Pons (tissue), 1 donor: ENCODE results near the gene ANKS1A.

Experiments used
- DNase-seq: peaks from one replicate; pipeline ENCODE4 v3.0.0-alpha.2; 2016; ENCODE audit warnings: low spot score

Gene ANKS1A

GRCh38 chr6:35025232-35026188 lies 136.5 kb downstream of the ANKS1A start:
- DNase-seq = peak; percentile 56

- DNase-seq = no peak
Measured at GRCh38 chr6:35026434-35027222, 137.6 kb downstream of the ANKS1A start.

- no peak for DNase-seq
Measured at GRCh38 chr6:35027807-35028206, 138.8 kb downstream of the ANKS1A start.

DNA sequence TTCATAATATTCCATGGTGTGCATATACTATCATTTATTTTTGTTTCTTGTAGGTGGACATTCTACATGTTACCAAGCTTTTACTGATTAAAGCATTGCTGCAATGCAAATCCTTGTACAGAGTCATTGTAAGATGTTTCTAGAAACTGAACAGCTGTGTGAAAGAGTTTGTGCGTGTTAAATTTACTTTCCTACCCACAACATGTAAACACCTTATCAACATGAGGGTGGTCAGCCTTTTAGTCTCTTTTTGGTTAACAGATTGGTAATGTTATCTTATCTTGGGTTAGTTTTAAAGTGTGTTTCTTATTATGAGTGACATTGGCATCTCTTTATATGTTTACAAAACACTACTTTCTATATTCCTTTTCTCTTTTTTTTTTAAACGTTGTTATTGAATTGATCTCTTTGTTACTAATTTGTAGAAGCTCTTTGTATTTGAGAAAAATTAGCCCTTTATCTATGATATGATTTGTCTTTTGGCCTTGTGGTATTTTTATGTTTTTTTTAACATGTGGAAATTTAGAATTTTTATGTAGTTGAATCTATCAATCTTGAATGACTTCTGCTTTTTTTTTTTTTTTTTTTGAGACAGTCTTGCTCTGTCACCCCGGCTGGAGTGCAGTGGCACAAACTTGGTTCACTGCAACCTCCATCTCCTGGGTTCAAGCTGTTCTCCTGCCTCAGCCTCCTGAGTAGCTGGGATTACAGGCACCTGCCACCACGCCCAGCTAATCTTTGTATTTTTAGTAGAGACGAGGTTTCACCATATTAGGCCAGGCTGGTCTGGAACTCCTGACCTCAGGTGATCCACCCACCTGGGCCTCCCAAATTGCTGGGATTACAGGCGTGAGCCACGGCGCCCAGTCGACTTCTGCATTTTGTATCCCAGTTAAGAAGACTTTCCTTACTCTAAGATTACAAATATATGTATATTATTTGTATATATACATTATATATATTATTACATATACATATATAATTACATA lies 140.0 kb downstream of the ANKS1A start:
- DNase-seq = no peak

DNA sequence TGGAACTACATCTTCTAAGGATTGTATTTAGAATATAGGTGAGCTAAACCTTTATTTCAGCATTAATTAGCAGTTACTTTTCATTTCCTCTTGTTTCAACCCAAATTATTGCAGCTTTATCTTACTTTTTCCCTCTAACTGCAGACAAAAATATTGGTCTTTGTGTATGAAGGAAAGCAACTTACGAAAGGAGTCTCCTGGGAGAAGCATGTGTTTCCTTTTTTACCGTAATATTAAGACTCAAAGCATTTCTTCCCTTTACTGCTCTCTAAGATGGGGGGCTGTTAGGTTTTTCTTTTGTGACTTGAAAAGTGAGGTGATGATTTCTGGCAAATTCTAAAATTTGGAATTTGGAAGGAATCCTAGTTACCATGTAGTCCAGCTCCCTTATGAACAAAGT lies 141.0 kb downstream of the ANKS1A start:
- no peak for DNase-seq

- no peak for DNase-seq
Measured at GRCh38 chr6:35031611-35032529, 142.8 kb downstream of the ANKS1A start.

- no peak for DNase-seq
Measured at GRCh38 chr6:35033683-35034082, 144.6 kb downstream of the ANKS1A start.

DNA sequence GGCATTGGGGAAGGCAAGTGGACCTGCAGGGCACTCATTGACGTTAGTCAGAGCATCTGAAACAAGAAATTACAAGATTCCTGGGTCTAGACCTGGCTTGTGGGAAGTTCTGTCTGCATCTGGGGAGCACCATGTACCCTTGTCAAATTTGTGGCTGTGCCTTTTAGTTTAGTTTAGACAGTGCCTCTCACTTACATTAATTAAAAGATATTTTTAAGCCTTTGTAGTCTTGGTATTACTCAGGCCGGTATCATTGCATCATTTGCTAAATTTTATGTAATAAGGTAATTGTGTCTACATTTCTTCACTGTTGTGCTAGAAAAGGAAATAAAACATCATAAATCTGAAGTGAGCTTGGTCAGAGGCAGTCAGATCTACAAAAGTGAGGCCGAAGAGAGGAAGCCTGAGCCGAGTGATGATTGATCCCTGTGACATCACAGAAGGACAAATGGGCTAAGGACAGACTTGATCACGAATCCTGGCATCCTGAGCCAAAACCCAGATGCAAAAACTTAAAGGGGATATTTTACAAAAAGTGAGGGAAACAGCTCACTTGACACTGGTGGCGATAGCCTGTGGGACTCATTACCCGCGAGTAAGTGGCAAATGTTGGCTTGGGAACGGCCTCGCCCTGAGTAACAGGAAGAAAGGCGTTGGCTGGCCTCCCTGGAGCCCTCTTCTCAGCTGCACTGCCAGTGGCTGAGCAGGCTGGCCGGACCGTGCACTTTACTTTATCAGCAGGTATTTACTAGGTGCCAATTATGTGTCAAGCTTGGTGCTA lies 145.5 kb downstream of the ANKS1A start:
- DNase-seq = no peak

DNA sequence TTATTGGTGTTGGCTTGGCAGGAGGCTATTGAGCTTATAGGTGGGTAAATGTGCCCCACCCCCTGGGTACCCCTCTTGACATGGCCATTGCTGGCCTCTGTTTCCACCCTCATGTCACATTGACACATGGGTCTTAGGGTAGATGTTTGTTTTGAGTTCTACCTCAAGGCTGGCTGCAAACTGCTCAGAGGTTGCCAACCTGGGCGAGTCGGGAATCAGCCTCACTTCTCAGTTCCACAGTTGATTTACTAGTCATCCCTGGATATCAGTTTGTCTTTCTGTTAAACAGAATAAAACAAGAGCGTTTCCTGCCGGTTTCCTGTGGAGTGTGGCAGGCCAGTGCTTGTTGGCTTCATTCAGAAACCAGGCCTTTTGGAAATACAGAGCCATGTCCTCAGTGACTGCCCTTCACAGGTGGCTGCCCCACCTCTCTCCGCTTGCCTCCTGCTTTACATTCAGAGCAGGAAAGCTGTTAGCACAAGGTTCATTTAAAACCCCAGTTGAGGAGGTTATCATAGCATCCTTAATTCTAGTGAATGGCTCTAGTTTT lies 146.5 kb downstream of the ANKS1A start:
- DNase-seq = no peak

DNA sequence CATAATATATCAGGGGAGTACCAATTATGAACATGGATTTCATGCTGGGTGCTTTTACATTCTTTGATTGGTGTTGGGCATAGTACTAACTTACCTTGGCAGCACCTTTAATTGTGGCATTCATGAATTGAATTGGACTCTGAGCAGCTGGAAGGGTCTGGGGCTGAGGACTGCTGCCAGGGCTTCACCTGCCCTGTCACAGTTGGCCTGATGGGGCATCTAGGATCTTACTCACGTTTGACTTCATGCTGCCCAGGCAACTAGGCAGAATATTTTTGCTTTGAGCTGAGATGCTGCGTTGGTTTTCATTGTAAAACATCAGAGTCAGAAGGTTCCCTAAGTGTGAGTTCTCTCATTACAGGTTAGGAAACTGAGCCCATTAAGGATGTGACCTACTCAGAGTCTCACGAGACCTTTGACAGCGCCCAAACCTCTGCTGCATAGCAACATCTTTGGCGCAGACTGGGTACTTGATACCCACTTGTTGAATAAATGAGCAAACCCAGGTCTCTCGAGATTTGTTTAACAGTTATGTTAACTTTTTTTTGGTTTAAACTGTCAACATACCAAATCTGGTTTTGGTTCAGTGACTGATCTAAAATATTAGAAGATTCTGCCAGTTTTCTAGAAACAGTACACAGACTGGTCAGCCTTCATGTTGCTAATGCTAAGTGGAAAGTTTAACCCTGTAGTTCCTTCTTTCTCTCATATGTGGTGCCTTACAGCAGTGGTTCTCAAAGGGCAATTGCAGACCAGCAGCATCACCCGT lies 147.2 kb downstream of the ANKS1A start:
- no peak for DNase-seq

- no peak for DNase-seq
Measured at GRCh38 chr6:35036828-35037663, 148.0 kb downstream of the ANKS1A start.

DNA sequence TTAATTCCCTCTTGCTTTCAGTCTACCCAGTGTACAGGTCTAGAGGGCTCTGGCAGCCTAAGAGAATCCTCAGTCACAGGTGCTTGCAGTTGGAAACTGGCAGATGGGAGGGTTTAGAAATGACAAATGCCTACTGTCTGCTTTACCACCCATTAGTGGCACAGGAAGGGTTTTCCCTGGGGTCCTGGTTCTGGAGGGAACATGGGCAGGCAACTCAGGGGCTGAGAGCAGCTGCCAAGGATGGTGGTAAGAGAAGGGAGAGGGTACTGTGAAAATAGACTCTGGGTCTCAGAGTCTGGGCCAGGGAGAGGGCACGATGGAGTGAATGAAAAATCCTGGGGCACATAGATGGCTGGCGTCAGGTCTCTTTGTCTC lies 148.6 kb downstream of the ANKS1A start:
- no peak for DNase-seq

DNA sequence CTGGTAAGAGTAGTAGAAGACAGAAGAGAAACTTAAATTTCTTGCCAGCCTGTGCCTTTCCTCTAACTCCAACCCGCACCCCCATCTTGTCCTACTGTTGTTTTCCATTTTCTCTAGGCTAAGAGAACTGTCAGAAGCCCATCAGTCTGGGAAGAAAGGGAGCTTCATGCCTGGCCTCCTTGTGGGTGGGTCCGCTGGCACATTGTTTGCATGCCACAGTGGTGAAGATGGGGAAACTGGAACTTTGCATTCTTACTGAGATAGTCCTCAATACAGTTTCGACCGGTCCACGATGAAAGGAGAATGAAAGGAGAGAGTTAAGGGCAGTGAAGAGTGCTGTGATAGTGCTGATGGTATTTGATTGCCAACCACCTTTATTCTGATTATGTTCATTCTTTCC lies 149.0 kb downstream of the ANKS1A start:
- DNase-seq = no peak

DNA sequence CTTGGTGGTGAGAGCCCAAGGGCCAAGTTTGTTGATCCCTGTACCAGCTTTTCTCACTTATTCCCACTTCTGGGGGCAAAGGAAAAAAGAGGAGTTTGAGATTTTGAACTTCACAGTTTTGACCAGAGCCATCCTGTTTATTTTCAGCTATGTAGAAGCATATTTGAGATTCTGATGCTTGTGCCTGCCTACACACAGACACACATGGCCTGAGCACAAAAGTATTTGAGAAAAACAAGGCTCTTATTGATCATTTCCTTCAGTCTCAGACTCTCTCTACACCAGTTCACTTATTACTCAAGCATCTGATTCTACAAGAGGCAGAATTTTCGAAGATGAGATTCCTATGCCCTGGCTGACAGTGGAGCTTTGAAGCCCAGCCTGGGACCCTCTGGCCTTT lies 151.3 kb downstream of the ANKS1A start:
- DNase-seq = no peak

GRCh38 chr6:35041086-35041861 lies 152.2 kb downstream of the ANKS1A start:
- DNase-seq = no peak

- no peak for DNase-seq
Measured at GRCh38 chr6:35042031-35042815, 153.2 kb downstream of the ANKS1A start.
